ENCODE results near the gene NEO1.

Gene NEO1

GRCh38 chr15:73275862-73276261, 223.6 kb downstream of the NEO1 start:
- TF ChIP-seq, protein P1, sequence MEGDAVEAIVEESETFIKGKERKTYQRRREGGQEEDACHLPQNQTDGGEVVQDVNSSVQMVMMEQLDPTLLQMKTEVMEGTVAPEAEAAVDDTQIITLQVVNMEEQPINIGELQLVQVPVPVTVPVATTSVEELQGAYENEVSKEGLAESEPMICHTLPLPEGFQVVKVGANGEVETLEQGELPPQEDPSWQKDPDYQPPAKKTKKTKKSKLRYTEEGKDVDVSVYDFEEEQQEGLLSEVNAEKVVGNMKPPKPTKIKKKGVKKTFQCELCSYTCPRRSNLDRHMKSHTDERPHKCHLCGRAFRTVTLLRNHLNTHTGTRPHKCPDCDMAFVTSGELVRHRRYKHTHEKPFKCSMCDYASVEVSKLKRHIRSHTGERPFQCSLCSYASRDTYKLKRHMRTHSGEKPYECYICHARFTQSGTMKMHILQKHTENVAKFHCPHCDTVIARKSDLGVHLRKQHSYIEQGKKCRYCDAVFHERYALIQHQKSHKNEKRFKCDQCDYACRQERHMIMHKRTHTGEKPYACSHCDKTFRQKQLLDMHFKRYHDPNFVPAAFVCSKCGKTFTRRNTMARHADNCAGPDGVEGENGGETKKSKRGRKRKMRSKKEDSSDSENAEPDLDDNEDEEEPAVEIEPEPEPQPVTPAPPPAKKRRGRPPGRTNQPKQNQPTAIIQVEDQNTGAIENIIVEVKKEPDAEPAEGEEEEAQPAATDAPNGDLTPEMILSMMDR (IDR thresholded peaks at IDR 0.05; ENCODE audit: extremely low read depth, missing control alignments), result no peak
- no peak for DNase-seq (ENCODE audit: low spot score)

DNA sequence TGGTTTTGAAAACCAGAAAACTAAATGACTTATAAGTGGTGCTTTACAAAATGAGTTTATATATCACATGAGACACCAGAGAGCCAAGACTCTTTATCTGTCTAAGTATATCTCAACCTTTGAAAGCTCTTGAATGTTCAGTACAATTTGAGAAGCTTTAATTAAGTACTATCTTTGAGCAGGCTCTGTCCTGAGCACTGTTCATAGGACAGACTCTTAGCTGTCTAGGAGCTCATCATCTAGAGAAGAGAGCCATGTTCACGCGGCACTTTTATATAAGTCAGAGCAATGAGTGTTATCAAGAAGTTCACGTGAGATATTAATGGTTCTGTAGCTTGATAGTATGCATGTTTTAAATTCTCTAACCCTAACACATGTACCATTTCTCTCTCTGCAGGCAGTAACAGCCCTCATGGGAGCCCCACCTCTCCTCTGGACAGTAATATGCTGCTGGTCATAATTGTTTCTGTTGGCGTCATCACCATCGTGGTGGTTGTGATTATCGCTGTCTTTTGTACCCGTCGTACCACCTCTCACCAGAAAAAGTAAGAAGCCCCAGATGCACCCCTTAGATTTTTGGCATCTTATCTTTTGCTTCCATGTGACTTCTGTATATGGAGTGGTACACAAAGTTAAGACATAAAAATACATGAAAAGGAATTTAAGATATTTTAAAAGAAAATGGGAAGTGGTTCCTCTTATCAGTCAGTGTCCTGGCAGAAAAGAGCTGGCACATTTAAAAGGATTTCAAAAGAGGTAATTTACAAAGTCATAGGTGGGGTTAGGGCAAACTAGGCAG, 230.5 kb downstream of the NEO1 start:
- no peak for DNase-seq (ENCODE audit: low spot score)
- TF ChIP-seq, protein P1 (IDR thresholded peaks at IDR 0.05; ENCODE audit: extremely low read depth, missing control alignments), result no peak

DNA sequence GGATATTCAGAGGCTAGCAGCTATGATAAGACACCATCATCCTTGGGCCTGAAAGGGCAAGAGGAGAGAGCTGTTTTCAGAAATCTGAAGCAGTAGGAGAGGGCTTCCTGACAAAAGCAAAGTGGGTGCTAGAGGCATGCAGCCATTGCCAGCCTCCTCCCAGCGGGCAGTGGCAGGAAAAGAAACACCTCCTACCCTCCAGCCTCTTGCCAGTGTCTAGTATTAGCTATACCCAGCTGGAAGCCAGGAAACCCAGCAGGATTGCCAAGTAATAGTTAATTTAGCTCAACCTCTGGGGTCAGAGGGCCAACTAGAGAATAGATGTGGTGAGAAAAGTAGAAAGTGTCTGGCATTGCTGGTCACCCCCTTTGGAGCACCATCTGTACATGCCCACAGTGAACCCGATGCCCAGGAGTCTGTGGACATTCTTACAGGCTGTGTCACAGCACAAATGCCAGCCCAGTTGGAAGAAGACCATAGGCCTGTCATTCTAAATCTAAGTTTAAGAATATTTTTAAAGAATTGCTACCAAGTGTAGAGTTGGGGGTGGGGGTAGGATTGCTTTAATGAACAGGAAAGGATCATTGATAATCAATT, 231.2 kb downstream of the NEO1 start:
- TF ChIP-seq, protein P1 (IDR thresholded peaks at IDR 0.05; ENCODE audit: extremely low read depth, missing control alignments), result no peak
- no peak for DNase-seq (ENCODE audit: low spot score)

DNA sequence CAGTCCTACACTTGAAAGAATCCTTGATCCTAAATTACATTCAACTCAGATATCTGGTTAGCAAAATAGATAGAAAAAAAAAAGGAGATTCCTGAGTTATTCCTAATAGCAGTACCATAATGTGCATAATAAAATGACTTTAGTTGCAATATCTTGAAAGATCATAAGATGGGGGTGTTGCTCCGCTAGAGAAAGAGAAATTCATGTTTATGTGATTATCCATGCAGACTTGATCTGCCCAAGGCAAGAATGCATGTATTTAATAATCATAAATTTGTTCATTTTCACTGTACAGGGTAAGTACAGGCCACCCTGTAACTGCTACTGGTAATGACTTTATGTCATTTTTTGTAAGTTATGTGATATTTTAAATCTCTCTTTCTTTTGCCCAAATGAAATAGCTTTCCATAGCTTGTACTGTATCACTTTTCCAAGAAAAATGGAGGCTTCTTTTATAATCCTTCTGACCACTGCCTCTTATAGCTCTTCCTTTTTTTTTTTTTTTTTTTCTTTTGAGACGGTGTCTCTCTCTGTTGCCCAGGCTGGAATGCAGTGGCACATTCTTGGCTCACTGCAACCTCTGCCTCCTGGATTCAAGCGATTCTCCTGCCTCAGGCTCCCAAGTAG, 231.9 kb downstream of the NEO1 start:
- no peak for DNase-seq (ENCODE audit: low spot score)
- TF ChIP-seq, protein P1 (IDR thresholded peaks at IDR 0.05; ENCODE audit: extremely low read depth, missing control alignments), result peak; percentile 3

- TF ChIP-seq, protein P1 (IDR thresholded peaks at IDR 0.05; ENCODE audit: extremely low read depth, missing control alignments), result no peak
- no peak for DNase-seq (ENCODE audit: low spot score)
Observed at GRCh38 chr15:73286311-73286710, 234.0 kb downstream of the NEO1 start.

DNA sequence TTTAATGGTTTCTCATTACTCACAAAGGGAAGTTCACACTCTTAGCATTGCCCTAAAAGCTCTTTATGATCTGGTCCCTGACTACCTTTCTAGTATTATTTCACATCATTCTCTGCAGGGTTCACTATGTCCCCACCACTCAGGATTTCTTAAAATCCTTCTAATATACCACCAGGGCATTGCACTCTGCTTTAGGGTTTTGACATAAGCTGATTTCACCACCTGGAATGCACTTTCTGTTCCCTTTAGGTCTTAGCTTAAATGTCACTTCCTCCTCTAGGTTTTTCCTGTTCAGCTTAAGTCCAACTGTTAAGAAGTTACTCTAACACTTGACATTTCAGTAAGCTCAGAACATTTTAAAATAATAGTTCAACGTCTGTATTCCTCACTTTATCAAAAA, 234.8 kb downstream of the NEO1 start:
- TF ChIP-seq, protein P1 (IDR thresholded peaks at IDR 0.05; ENCODE audit: extremely low read depth, missing control alignments), result no peak
- no peak for DNase-seq (ENCODE audit: low spot score)

DNA sequence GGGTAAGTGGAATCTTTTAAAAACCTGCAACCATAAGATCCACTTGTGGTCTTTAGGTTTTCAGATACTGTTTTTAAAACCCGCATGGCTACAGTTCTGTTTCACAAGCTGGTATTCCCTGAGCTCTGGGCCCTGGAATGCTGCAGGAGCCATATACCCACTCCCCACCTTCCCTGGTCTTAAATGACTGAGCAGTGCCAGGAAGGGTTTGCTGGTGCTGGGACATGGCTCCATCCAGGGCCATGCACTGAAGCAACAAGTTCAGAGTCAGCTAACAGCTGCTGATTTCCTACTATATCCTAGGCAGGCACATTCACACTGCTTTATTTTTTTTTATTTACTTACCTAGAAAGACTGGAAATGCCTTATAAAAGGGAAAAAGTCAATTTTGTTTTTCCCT, 239.2 kb downstream of the NEO1 start:
- TF ChIP-seq, protein P1 (IDR thresholded peaks at IDR 0.05; ENCODE audit: extremely low read depth, missing control alignments), result no peak
- no peak for DNase-seq (ENCODE audit: low spot score)

All from GM20000 (cell line).